Activated CD8-positive, alpha-beta T cell treated with anti-CD3 and anti-CD28 coated beads for 36 hours (primary cell): Measurements from ENCODE around the gene RCSD1. TPM values are rescaled to one million over a fixed set of nuclear protein-coding genes. Genes with fewer than 3 reads are reported as not detected.

Experiments
- ATAC-seq: fragments of 200-7000 bp; cut with Tn5 transposase; one replicate; pipeline ENCODE4 v1.10.0; 2021; ENCODE audit warnings: mild to moderate bottlenecking, moderate library complexity
- CTCF ChIA-PET: fragments of 350-600 bp; sonication (Branson Sonifier 250); formaldehyde crosslinking; loops from one replicate; lab custom pipeline; 2021; ENCODE audit warnings: antibody characterized with exemption; lab: Charles Lee
- POLR2A ChIA-PET: fragments of 350-600 bp; sonication (Branson Sonifier 250); formaldehyde crosslinking; loops from one replicate; lab custom pipeline; 2021; ENCODE audit warnings: antibody characterized with exemption; lab: Charles Lee
- DNase-seq: peaks from one replicate; pipeline ENCODE4 v3.0.0-alpha.2; 2020
- H3K27ac Mint-ChIP-seq: one replicate; pipeline ENCODE4 v1.8.0; 2021; ENCODE audit warnings: mild to moderate bottlenecking, mixed read lengths
- H3K27me3 Mint-ChIP-seq: one replicate; pipeline ENCODE4 v1.8.0; 2021; ENCODE audit warnings: mixed read lengths
- H3K36me3 Mint-ChIP-seq: one replicate; pipeline ENCODE4 v1.8.0; 2021; ENCODE audit warnings: low read depth, mixed read lengths
- H3K4me1 Mint-ChIP-seq: one replicate; pipeline ENCODE4 v1.8.0; 2021; ENCODE audit warnings: low read depth, mixed read lengths
- H3K4me3 Mint-ChIP-seq: one replicate; pipeline ENCODE4 v1.8.0; 2021; ENCODE audit warnings: mild to moderate bottlenecking, moderate library complexity, mixed read lengths
- H3K9me3 Mint-ChIP-seq: one replicate; pipeline ENCODE4 v1.8.0; 2021; ENCODE audit warnings: mixed read lengths
- CTCF ChIP-seq: fragments of 200-600 bp; IDR thresholded peaks from one replicate; pipeline ENCODE4 v1.8.0; 2022; ENCODE audit warnings: antibody characterized with exemption, mild to moderate bottlenecking
- intact Hi-C: fragments of 100-400 bp; cut with micrococcal nuclease; formaldehyde crosslinking; loops from one replicate; pipeline ENCODE4 v1.10.0; 2022
- total RNA-seq, 2 experiments: library from RNA; stranded (reverse); gene quantifications; one replicate each; pipeline ENCODE4 v1.2.3, GENCODE V29; 2021

RCSD1 gene
- total RNA-seq, 2 experiments from 2014 or later: 66.4 to 67.9 TPM

- peak; percentile 94 for DNase-seq
- peaks cover 48% of the 10 kb centered on the region for H3K4me1 Mint-ChIP-seq
- intact Hi-C loops: loop anchor here (2.0 kb wide), 1 partner anchor 81 kb away; no protein-coding TSS in a partner anchor
- peak; percentile 99 for ATAC-seq
- TF ChIP-seq CTCF: no peak
- ChIA-PET CTCF (interaction anchor here (0.8 kb wide), 1 partner anchor 11 kb away, joined by 3 read pairs; no protein-coding TSS in a partner anchor), POLR2A (interaction anchor here (1.3 kb wide), 1 partner anchor 214 kb away, joined by 3 read pairs; the partner anchor contains the start of gene DCAF6)
- peaks cover 5% of the 10 kb centered on the region for H3K36me3 Mint-ChIP-seq
- peak within 1 kb of the TSS; percentile 85 for H3K4me3 Mint-ChIP-seq
- peak within 1 kb of the TSS; percentile 80 for H3K27ac Mint-ChIP-seq
- no peaks in the 10 kb centered on the region for H3K9me3 Mint-ChIP-seq
- H3K27me3 Mint-ChIP-seq: no peaks in the 10 kb centered on the region
These were observed 91.7 kb downstream of the RCSD1 start, which contains the start of gene MPZL1 for GRCh38 chr1:167721617-167722151. MPZL1 (plus strand) TSS chr1:167721982; CDS start chr1:167722152, 170 bp downstream.

GRCh38 chr1:167722152-167722869, 92.3 kb downstream of the RCSD1 start:
- CTCF ChIA-PET: interaction anchor here (1.4 kb wide), 1 partner anchor 81 kb away, joined by 3 read pairs; no protein-coding TSS in a partner anchor
- POLR2A ChIA-PET: interaction anchor here (0.7 to 1.3 kb wide), 2 partner anchors 24 to 214 kb away, joined by 3 read pairs; partner anchors contain the start of gene DCAF6
- Mint-ChIP-seq H3K36me3 (peaks cover 5% of the 10 kb centered on the region), H3K4me1 (peaks cover 42% of the 10 kb centered on the region), H3K27me3 (no peaks in the 10 kb centered on the region), H3K27ac (peak overlapping the region; percentile 56), H3K4me3 (peak overlapping the region; percentile 85), H3K9me3 (no peaks in the 10 kb centered on the region)
- peak; percentile 40 for ATAC-seq
- intact Hi-C loops: loop anchor here (2.0 kb wide), 1 partner anchor 80 kb away; no protein-coding TSS in a partner anchor
- no peak for TF ChIP-seq CTCF
- peak; percentile 32 for DNase-seq

GRCh38 chr1:167722870-167723251, 92.8 kb downstream of the RCSD1 start:
- intact Hi-C loops: loop anchor here (2.0 kb wide), 1 partner anchor 80 kb away; no protein-coding TSS in a partner anchor
- TF ChIP-seq CTCF: no peak
- Mint-ChIP-seq H3K4me3 (peak overlapping the region; percentile 85), H3K36me3 (peaks cover 8% of the 10 kb centered on the region), H3K27me3 (no peaks in the 10 kb centered on the region), H3K4me1 (peaks cover 42% of the 10 kb centered on the region), H3K9me3 (no peaks in the 10 kb centered on the region), H3K27ac (peak overlapping the region; percentile 56)
- ATAC-seq (no peak), DNase-seq (no peak)
- ChIA-PET CTCF (interaction anchor here (1.4 kb wide), 1 partner anchor 80 kb away, joined by 3 read pairs; no protein-coding TSS in a partner anchor), POLR2A (interaction anchor here (0.7 to 1.3 kb wide), 2 partner anchors 24 to 213 kb away, joined by 3 read pairs; partner anchors contain the start of gene DCAF6)

- ChIA-PET POLR2A (interaction anchor here (1.2 kb wide), 1 partner anchor 9 kb away, joined by 6 read pairs; no protein-coding TSS in a partner anchor), CTCF (interaction anchor here (1.0 to 1.4 kb wide), 3 partner anchors 9 to 358 kb away, joined by 3 read pairs; no protein-coding TSS in a partner anchor)
- peak overlapping the region; percentile 85 for H3K4me3 Mint-ChIP-seq
- H3K27me3 Mint-ChIP-seq: no peaks in the 10 kb centered on the region
- H3K27ac Mint-ChIP-seq: no peak overlapping the region
- ATAC-seq (no peak), DNase-seq (no peak)
- no peaks in the 10 kb centered on the region for H3K9me3 Mint-ChIP-seq
- no peak for TF ChIP-seq CTCF
- H3K4me1 Mint-ChIP-seq: peaks cover 42% of the 10 kb centered on the region
- H3K36me3 Mint-ChIP-seq: peaks cover 8% of the 10 kb centered on the region
- intact Hi-C loops: loop anchor here (2.0 kb wide), 1 partner anchor 79 kb away; no protein-coding TSS in a partner anchor
These were observed 93.8 kb downstream of the RCSD1 start for GRCh38 chr1:167723707-167724323.
